ENCODE data around the gene PILRA. TPM values are rescaled to one million over a fixed set of nuclear protein-coding genes. Genes with fewer than 3 reads are reported as not detected.
A peak's percentile ranks its signal among the peaks of the same experiment; 100 is the strongest.

PILRA gene
- total RNA-seq, 1 experiment from 2014 or later = 3.2 TPM

DNA sequence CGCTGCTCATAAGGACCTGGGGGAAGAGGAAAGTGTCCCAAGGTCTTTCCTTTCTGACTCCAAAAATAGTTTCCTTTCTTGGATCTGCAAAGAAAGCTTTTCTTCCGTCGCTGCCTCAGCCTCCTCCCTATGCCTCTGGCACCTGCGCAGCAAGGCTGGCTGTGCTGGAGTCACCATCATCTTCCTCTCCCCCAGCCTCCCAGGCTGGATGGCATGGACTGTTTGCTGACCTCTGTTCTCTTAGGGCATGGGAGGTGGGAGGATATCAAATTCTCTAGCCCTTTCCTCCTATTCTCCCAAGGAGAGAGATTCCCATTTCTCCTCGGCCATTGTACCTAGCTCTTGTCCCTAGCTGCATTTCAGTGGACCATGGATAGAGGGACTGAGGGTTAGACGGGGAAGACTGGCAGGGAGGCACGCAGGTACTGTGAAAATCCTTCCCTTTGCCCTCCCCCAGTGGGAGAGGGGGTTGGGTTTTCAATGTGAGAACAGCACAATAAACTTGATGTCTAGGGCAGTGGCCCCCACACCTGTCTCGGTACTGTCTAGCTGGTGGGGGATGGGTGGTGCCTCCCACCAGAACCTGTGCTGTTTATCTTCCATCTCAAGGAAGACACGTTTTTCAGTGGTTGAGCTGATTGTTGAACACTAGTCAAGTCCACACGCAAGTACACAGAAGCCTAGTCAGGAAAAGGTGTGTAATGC, 60.5 kb downstream of the PILRA start:
- H3K4me1 Mint-ChIP-seq = peaks cover 45 to 46% of the 10 kb centered on the region in 2 experiments
- TF ChIP-seq, protein P1, sequence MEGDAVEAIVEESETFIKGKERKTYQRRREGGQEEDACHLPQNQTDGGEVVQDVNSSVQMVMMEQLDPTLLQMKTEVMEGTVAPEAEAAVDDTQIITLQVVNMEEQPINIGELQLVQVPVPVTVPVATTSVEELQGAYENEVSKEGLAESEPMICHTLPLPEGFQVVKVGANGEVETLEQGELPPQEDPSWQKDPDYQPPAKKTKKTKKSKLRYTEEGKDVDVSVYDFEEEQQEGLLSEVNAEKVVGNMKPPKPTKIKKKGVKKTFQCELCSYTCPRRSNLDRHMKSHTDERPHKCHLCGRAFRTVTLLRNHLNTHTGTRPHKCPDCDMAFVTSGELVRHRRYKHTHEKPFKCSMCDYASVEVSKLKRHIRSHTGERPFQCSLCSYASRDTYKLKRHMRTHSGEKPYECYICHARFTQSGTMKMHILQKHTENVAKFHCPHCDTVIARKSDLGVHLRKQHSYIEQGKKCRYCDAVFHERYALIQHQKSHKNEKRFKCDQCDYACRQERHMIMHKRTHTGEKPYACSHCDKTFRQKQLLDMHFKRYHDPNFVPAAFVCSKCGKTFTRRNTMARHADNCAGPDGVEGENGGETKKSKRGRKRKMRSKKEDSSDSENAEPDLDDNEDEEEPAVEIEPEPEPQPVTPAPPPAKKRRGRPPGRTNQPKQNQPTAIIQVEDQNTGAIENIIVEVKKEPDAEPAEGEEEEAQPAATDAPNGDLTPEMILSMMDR (conservative IDR thresholded peaks at IDR 0.05) = no peak
- H3K4me3 Mint-ChIP-seq = peak overlapping the region; percentile 87 to 96; a peak in 4 of 5 replicates
- peaks cover 9% of the 10 kb centered on the region for H3K27me3 Mint-ChIP-seq (ENCODE audit: low read depth)
- DNase-seq = no peak
- H2BK120ac ChIP-seq (ENCODE audit: low read depth, low read length, poor library complexity, severe bottlenecking) = no peak overlapping the region
- H3K56ac ChIP-seq (ENCODE audit: insufficient read length, low read depth, low read length) = no peak overlapping the region
- H3K36me3 Mint-ChIP-seq (ENCODE audit: insufficient read depth in 1 of 3, low read depth in 3 of 3) = peaks cover 37 to 57% (median 40%) of the 10 kb centered on the region in 3 experiments
- no peak overlapping the region for H3K4ac ChIP-seq (ENCODE audit: low read depth, low read length)
- H3K9me3 ChIP-seq (ENCODE audit: control insufficient read depth, low read depth, low read length) = no peaks in the 10 kb centered on the region
- H3T11ph ChIP-seq (ENCODE audit: low read length) = no peak overlapping the region
- H2AK5ac ChIP-seq (ENCODE audit: insufficient read length, low read length) = no peak overlapping the region
- no peaks in the 10 kb centered on the region for H3K4me1 ChIP-seq (ENCODE audit: insufficient read depth, low read length)
- no peaks in the 10 kb centered on the region for H4K20me1 ChIP-seq (ENCODE audit: control insufficient read depth, insufficient read depth, insufficient read length)
- no peak overlapping the region for H2BK5ac ChIP-seq (ENCODE audit: insufficient read length, low read length)
- no peak overlapping the region for H3K27ac ChIP-seq (ENCODE audit: insufficient read length, low read depth, low read length)
- H4K91ac ChIP-seq (ENCODE audit: insufficient read length, low read depth, low read length) = no peak overlapping the region
- no peak overlapping the region for H4K5ac ChIP-seq (ENCODE audit: insufficient read length, low read depth, low read length)
- H2AFZ ChIP-seq (ENCODE audit: low read length) = no peak overlapping the region
- H3K18ac ChIP-seq (ENCODE audit: insufficient read length, low read depth, low read length) = no peak overlapping the region
- H3K23me2 ChIP-seq (ENCODE audit: insufficient read length, low read depth, low read length, poor library complexity, severe bottlenecking) = peaks cover 11% of the 10 kb centered on the region
- H3K4me2 ChIP-seq (ENCODE audit: insufficient read depth, insufficient read length, low read length) = no peak overlapping the region
- H3K27ac Mint-ChIP-seq = peak overlapping the region; percentile 79 to 95 (median 89); a peak in 4 of 7 replicates
- no peak overlapping the region for H2BK12ac ChIP-seq (ENCODE audit: insufficient read length, low read depth, low read length)
- peaks cover 3% of the 10 kb centered on the region for H3K79me1 ChIP-seq (ENCODE audit: insufficient read depth, low read depth, low read length, poor library complexity, severe bottlenecking)
- no peak overlapping the region for H3K14ac ChIP-seq (ENCODE audit: insufficient read depth, low read length)
- WGBS (ENCODE audit: extremely low coverage, insufficient read length, low lambda C conversion rate) = no CpG with 5 or more reads among the region's 10 CpGs
- no peak overlapping the region for H3K9ac ChIP-seq (ENCODE audit: extremely low read depth, insufficient read length, low read length)
- H3K9me3 Mint-ChIP-seq = peaks cover 0 to 5% of the 10 kb centered on the region in 2 experiments; a peak in 1 of 5 replicates
- no peak overlapping the region for H2BK20ac ChIP-seq (ENCODE audit: low read depth, low read length, poor library complexity, severe bottlenecking)
- H3K27me3 ChIP-seq (ENCODE audit: insufficient read depth, low read length) = no peaks in the 10 kb centered on the region
- no peak overlapping the region for H3K23ac ChIP-seq (ENCODE audit: insufficient read length, low read depth, low read length)
- no peak overlapping the region for H2BK15ac ChIP-seq (ENCODE audit: low read depth, low read length)
- H4K8ac ChIP-seq (replicated peaks; ENCODE audit: insufficient read length, low read depth, low read length) = no peak overlapping the region
- no peaks in the 10 kb centered on the region; the same call in 1 of the 2 replicates for H3K79me2 ChIP-seq (ENCODE audit: insufficient read depth, low read length)

All from H9 (cell line).